Fibroblast of lung (primary cell): ENCODE results near the gene ZNF470. TPM values are rescaled to one million over a fixed set of nuclear protein-coding genes. Genes with fewer than 3 reads are reported as not detected.

ENCODE experiments used
- DNase-seq, 2 donors: peaks; one replicate each; pipeline versions ENCODE4 v3.0.0 to v3.0.0-alpha.2; 2010; ENCODE audit warnings: low read depth in 2 of 2
- H2AFZ ChIP-seq: 2 replicates; pipeline ENCODE4 v1.5.1; 2012; ENCODE audit warnings: low read length, control low read depth, inconsistent platforms
- H3K27ac ChIP-seq: 2 replicates; pipeline ENCODE4 v1.5.1; 2011; ENCODE audit warnings: low read length, control low read depth; ENCODE audit not compliant: insufficient read depth
- H3K27me3 ChIP-seq: 2 replicates; pipeline ENCODE4 v1.5.1; 2011; ENCODE audit warnings: mild to moderate bottlenecking, low read length; ENCODE audit not compliant: control insufficient read depth, insufficient read depth
- H3K36me3 ChIP-seq: 2 replicates; pipeline ENCODE4 v1.5.1; 2011; ENCODE audit warnings: low read length; ENCODE audit not compliant: control insufficient read depth, insufficient read depth
- H3K4me1 ChIP-seq: 2 replicates; pipeline ENCODE4 v1.5.1; 2011; ENCODE audit warnings: low read length; ENCODE audit not compliant: control insufficient read depth, insufficient read depth; ENCODE audit errors: extremely low read depth
- H3K4me2 ChIP-seq: 2 replicates; pipeline ENCODE4 v1.5.1; 2011; ENCODE audit warnings: low read length, control low read depth; ENCODE audit not compliant: insufficient read depth; ENCODE audit errors: extremely low read depth
- H3K4me3 ChIP-seq, 4 experiments: fragments of 200-600 bp in 1 of 4; sonication (generic) in 1 of 4; replicated peaks in 1 of 4; 2 replicates each; pipeline ENCODE4 v1.5.1; 2011 to 2016; ENCODE audit warnings: low read length in 4 of 4, low read depth in 3 of 4, mild to moderate bottlenecking in 3 of 4, control low read depth in 2 of 4, inconsistent platforms in 1 of 4, mixed read lengths in 1 of 4; ENCODE audit not compliant: insufficient read depth in 1 of 4; ENCODE audit errors: control extremely low read depth in 1 of 4
- H3K79me2 ChIP-seq: 2 replicates; pipeline ENCODE4 v1.5.1; 2012; ENCODE audit warnings: mild to moderate bottlenecking, low read length, inconsistent platforms; ENCODE audit not compliant: control insufficient read depth, insufficient read depth
- H3K9ac ChIP-seq: 2 replicates; pipeline ENCODE4 v1.5.1; 2011; ENCODE audit warnings: mild to moderate bottlenecking, low read length, control low read depth; ENCODE audit not compliant: insufficient read depth
- H3K9me3 ChIP-seq: 2 replicates; pipeline ENCODE4 v1.5.1; 2012; ENCODE audit warnings: low read depth, low read length; ENCODE audit not compliant: control insufficient read depth, insufficient read depth
- H4K20me1 ChIP-seq: 2 replicates; pipeline ENCODE4 v1.5.1; 2011; ENCODE audit warnings: low read length; ENCODE audit not compliant: control insufficient read depth, insufficient read depth; ENCODE audit errors: extremely low read depth
- EZH2 ChIP-seq: IDR thresholded peaks from 2 replicates; pipeline ENCODE4 v1.5.1; 2012; ENCODE audit warnings: low read length, control low read depth, mild to moderate bottlenecking; ENCODE audit errors: missing control alignments
- polyA plus RNA-seq, 2 donors: library from polyadenylated mRNA; depleted of rRNA in 1 of 2; stranded (reverse) in 1 of 2; unstranded in 1 of 2; fragments of >200 nt; gene quantifications; 2 replicates each; pipeline ENCODE4 v1.2.1, GENCODE V29; 2011 to 2012; ENCODE audit warnings: missing spikeins in 1 of 2
- total RNA-seq: library from RNA; depleted of rRNA; stranded (reverse); fragments of >200 nt; gene quantifications from 2 replicates; pipeline ENCODE4 v1.2.1, GENCODE V29; 2014
- TF ChIP-seq, protein P1 (sequence below), 2 donors: IDR thresholded peaks in 1 of 2; conservative IDR thresholded peaks in 1 of 2; 1 replicate in 1 of 2; 2 replicates in 1 of 2; pipeline ENCODE4 v1.5.1; 2011 to 2012; ENCODE audit warnings: low read length in 2 of 2, control low read depth in 1 of 2, inconsistent platforms in 1 of 2, low read depth in 1 of 2, mild to moderate bottlenecking in 1 of 2

Gene ZNF470
- total and polyA plus RNA-seq, 2 donors (not counting 1 experiment from before 2014, with no cell fraction given), result 3.0 to 7.3 TPM

DNA sequence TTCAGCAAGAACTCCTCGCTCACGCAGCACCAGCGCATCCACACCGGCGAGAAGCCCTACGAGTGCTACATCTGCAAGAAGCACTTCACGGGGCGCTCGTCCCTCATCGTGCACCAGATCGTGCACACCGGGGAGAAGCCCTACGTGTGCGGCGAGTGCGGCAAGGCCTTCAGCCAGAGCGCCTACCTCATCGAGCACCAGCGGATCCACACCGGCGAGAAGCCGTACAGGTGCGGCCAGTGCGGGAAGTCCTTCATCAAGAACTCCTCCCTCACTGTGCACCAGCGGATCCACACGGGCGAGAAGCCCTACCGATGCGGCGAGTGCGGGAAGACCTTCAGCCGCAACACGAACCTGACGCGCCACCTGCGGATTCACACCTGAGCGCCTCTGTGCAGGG, 55.1 kb downstream of the ZNF470 start:
- H4K20me1 ChIP-seq, result no peaks in the 10 kb centered on the region
- no peak overlapping the region for H3K9ac ChIP-seq
- no peaks in the 10 kb centered on the region for H3K9me3 ChIP-seq
- H3K79me2 ChIP-seq, result no peaks in the 10 kb centered on the region
- TF ChIP-seq, protein P1, sequence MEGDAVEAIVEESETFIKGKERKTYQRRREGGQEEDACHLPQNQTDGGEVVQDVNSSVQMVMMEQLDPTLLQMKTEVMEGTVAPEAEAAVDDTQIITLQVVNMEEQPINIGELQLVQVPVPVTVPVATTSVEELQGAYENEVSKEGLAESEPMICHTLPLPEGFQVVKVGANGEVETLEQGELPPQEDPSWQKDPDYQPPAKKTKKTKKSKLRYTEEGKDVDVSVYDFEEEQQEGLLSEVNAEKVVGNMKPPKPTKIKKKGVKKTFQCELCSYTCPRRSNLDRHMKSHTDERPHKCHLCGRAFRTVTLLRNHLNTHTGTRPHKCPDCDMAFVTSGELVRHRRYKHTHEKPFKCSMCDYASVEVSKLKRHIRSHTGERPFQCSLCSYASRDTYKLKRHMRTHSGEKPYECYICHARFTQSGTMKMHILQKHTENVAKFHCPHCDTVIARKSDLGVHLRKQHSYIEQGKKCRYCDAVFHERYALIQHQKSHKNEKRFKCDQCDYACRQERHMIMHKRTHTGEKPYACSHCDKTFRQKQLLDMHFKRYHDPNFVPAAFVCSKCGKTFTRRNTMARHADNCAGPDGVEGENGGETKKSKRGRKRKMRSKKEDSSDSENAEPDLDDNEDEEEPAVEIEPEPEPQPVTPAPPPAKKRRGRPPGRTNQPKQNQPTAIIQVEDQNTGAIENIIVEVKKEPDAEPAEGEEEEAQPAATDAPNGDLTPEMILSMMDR (conservative IDR thresholded peaks at IDR 0.05 in 1 of 2, IDR thresholded peaks at IDR 0.05 in 1 of 2; ENCODE audit: low read depth in 1 of 2, low read length in 2 of 2), result no peak
- no peak for TF ChIP-seq EZH2
- peaks cover 6% of the 10 kb centered on the region for H3K36me3 ChIP-seq
- DNase-seq, result no peak
- no peak overlapping the region for H3K4me3 ChIP-seq
- no peaks in the 10 kb centered on the region for H3K27me3 ChIP-seq
- H3K4me2 ChIP-seq, result no peak overlapping the region
- H2AFZ ChIP-seq, result no peak overlapping the region
- H3K4me1 ChIP-seq, result no peaks in the 10 kb centered on the region
- no peak overlapping the region for H3K27ac ChIP-seq

DNA sequence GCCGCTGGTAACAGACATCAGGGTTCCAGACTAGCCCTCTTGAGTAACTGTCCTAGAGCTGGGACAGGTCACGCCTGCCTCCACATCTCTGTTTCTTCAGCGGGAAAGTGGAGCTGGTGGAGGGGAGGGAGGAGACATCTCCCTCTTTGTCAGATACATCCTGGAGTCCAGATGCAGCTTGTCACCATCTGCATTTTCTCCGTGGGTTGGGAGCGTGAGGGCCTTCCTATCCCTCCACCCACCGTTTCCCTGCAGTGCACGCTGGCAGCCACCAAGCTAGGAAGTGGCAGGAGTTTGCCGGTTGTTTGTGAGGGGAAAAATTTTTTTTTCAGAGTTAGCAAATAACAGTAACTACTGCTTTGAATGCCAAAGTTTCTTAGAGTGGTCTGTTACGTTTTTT, 55.7 kb downstream of the ZNF470 start:
- no peaks in the 10 kb centered on the region for H3K9me3 ChIP-seq
- no peak for TF ChIP-seq EZH2
- TF ChIP-seq, protein P1 (conservative IDR thresholded peaks at IDR 0.05 in 1 of 2, IDR thresholded peaks at IDR 0.05 in 1 of 2; ENCODE audit: low read depth in 1 of 2, low read length in 2 of 2), result no peak
- no peaks in the 10 kb centered on the region for H3K27me3 ChIP-seq

DNA sequence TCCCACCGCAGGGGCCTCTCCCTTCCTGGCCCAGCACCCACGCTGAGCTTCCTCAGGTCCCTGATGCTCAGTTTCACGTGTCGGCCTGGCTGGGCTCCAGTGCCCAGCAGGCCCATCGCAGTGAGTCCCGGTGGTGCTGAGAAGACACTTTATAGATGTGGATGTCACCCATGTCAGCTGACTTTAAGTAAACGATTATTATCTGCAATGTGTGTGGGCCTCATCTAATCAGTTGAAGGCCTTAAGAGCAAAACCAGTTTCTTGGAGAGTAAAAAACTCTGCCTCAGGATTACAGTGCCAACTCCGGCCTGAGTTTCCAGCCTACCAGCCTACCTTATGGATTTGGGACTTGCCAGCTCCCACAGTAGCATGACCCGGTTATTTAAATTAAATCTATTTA, 58.4 kb downstream of the ZNF470 start:
- H3K27me3 ChIP-seq, result no peaks in the 10 kb centered on the region
- DNase-seq, result no peak

More for the DNA sequence above, 55.7 kb downstream of the ZNF470 start:
- Histone ChIP-seq H3K4me3 (no peak overlapping the region), H3K79me2 (no peaks in the 10 kb centered on the region), H2AFZ (no peak overlapping the region), H3K27ac (no peak overlapping the region), H4K20me1 (no peaks in the 10 kb centered on the region), H3K4me2 (no peak overlapping the region), H3K4me1 (no peaks in the 10 kb centered on the region), H3K9ac (no peak overlapping the region), H3K36me3 (peaks cover 6% of the 10 kb centered on the region)
- no peak for DNase-seq

More for the DNA sequence above, 58.4 kb downstream of the ZNF470 start:
- H3K79me2 ChIP-seq, result no peaks in the 10 kb centered on the region
- H3K4me2 ChIP-seq, result no peak overlapping the region
- H4K20me1 ChIP-seq, result no peaks in the 10 kb centered on the region
- no peak overlapping the region for H3K9ac ChIP-seq
- no peaks in the 10 kb centered on the region for H3K4me1 ChIP-seq
- H3K4me3 ChIP-seq, result no peak overlapping the region
- H2AFZ ChIP-seq, result no peak overlapping the region
- TF ChIP-seq, protein P1 (conservative IDR thresholded peaks at IDR 0.05 in 1 of 2, IDR thresholded peaks at IDR 0.05 in 1 of 2; ENCODE audit: low read depth in 1 of 2, low read length in 2 of 2), result no peak
- TF ChIP-seq EZH2, result no peak
- no peak overlapping the region for H3K27ac ChIP-seq
- peaks cover 6% of the 10 kb centered on the region for H3K36me3 ChIP-seq
- H3K9me3 ChIP-seq, result no peaks in the 10 kb centered on the region
